ENCODE measurements around the gene FAM83F.

DNA sequence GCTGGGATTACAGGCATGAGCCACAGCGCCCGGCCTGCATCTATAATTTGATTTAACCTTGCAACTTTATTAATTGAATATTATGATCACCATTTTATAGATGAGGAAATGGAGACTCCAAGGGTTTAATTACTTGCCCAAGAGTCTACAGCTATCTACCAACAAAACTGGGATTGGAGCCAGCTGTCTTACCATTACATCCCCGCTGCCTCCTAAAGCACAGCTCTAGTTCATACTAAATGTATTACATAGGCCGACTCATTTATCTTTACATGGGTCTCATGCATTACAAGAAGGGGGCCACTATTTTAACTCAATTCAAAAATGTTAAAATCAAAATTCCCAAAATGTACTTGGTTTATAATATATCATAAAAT, 48.6 kb upstream of the FAM83F start:
- TF ChIP-seq ZNF384 (IDR thresholded peaks at IDR 0.05) (no peak), ELF4 (IDR thresholded peaks at IDR 0.05) (no peak), NFRKB (IDR thresholded peaks at IDR 0.05) (no peak), SP1 (IDR thresholded peaks at IDR 0.05) (no peak)
- TF ChIP-seq, protein P1, sequence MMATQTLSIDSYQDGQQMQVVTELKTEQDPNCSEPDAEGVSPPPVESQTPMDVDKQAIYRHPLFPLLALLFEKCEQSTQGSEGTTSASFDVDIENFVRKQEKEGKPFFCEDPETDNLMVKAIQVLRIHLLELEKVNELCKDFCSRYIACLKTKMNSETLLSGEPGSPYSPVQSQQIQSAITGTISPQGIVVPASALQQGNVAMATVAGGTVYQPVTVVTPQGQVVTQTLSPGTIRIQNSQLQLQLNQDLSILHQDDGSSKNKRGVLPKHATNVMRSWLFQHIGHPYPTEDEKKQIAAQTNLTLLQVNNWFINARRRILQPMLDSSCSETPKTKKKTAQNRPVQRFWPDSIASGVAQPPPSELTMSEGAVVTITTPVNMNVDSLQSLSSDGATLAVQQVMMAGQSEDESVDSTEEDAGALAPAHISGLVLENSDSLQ (IDR thresholded peaks at IDR 0.05): no peak
